NB4 (cell line): Measurements from ENCODE around the gene NR3C2.

Source experiments
- MYC ChIP-seq: IDR thresholded peaks from 2 replicates; pipeline ENCODE4 v1.6.1; 2011; ENCODE audit warnings: low read depth, low read length
- POLR2A ChIP-seq: IDR thresholded peaks from 2 replicates; pipeline ENCODE4 v1.6.1; 2011; ENCODE audit warnings: mild to moderate bottlenecking; ENCODE audit not compliant: insufficient read length; ENCODE audit errors: extremely low read depth
- TF ChIP-seq, protein P1 (sequence below): IDR thresholded peaks from one replicate; pipeline ENCODE4 v1.5.1; 2012; ENCODE audit warnings: low read depth, low read length
- TF ChIP-seq, protein P2 (sequence below): IDR thresholded peaks from 2 replicates; pipeline ENCODE4 v1.6.1; 2011; ENCODE audit warnings: low read depth, low read length

DNA sequence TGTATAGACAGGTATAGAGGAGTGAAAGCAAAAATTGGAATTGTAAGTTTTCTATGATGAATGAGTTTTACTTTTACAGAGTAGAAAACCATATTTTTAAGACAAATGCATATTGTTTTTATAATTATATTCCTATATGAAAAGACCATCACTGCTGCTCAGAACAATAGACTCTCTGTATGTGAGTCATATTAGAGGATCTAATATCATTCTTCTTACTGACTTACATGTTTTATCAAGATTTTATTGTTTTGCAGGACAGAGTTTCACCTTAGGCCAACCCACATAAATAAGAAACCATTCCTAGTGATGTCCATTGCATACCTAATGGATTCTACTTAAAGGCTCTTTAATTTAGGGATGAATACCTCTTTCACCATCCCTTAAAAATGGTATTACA lies 88.6 kb downstream of the NR3C2 start:
- TF ChIP-seq, protein P1, sequence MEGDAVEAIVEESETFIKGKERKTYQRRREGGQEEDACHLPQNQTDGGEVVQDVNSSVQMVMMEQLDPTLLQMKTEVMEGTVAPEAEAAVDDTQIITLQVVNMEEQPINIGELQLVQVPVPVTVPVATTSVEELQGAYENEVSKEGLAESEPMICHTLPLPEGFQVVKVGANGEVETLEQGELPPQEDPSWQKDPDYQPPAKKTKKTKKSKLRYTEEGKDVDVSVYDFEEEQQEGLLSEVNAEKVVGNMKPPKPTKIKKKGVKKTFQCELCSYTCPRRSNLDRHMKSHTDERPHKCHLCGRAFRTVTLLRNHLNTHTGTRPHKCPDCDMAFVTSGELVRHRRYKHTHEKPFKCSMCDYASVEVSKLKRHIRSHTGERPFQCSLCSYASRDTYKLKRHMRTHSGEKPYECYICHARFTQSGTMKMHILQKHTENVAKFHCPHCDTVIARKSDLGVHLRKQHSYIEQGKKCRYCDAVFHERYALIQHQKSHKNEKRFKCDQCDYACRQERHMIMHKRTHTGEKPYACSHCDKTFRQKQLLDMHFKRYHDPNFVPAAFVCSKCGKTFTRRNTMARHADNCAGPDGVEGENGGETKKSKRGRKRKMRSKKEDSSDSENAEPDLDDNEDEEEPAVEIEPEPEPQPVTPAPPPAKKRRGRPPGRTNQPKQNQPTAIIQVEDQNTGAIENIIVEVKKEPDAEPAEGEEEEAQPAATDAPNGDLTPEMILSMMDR = no peak
- TF ChIP-seq POLR2A (no peak), MYC (no peak)
- TF ChIP-seq, protein P2, sequence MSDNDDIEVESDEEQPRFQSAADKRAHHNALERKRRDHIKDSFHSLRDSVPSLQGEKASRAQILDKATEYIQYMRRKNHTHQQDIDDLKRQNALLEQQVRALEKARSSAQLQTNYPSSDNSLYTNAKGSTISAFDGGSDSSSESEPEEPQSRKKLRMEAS = no peak
